Measurements from ENCODE around the gene GRB10. TPM values are rescaled to one million over a fixed set of nuclear protein-coding genes. Genes with fewer than 3 reads are reported as not detected.

Gene GRB10
- total RNA-seq: 58.3 TPM

GRCh38 chr7:50782375-50783208, at the start of gene GRB10:
TSS of gene GRB10 (minus strand) at chr7:50782896. CDS start at chr7:50732322, 50,574 bp downstream.
- DNase-seq: peak; percentile 86

GRCh38 chr7:50828801-50829200, 46.1 kb upstream of the GRB10 start:
- no peak for DNase-seq

- DNase-seq: no peak
Observed at GRCh38 chr7:50828116-50828515, 45.4 kb upstream of the GRB10 start.

GRCh38 chr7:50827281-50827680, 44.6 kb upstream of the GRB10 start:
- DNase-seq: no peak

- DNase-seq: no peak
Observed at GRCh38 chr7:50826371-50827172, 43.9 kb upstream of the GRB10 start.

- DNase-seq: no peak
Observed at GRCh38 chr7:50825465-50825864, 42.8 kb upstream of the GRB10 start.

GRCh38 chr7:50824882-50825281, 42.2 kb upstream of the GRB10 start:
- DNase-seq: no peak

GRCh38 chr7:50822706-50823105, 40.0 kb upstream of the GRB10 start:
- DNase-seq: no peak

- no peak for DNase-seq
Observed at GRCh38 chr7:50822110-50822509, 39.4 kb upstream of the GRB10 start.

GRCh38 chr7:50821457-50822008, 38.8 kb upstream of the GRB10 start:
- no peak for DNase-seq

GRCh38 chr7:50818324-50818723, 35.6 kb upstream of the GRB10 start:
- DNase-seq: no peak

- DNase-seq: no peak
Observed at GRCh38 chr7:50817561-50817960, 34.9 kb upstream of the GRB10 start.

- DNase-seq: no peak
Observed at GRCh38 chr7:50815138-50815537, 32.4 kb upstream of the GRB10 start.

GRCh38 chr7:50814166-50814565, 31.5 kb upstream of the GRB10 start:
- no peak for DNase-seq

- DNase-seq: no peak
Observed at GRCh38 chr7:50812841-50813475, 30.3 kb upstream of the GRB10 start.

GRCh38 chr7:50812094-50812493, 29.4 kb upstream of the GRB10 start:
- DNase-seq: no peak

- DNase-seq: no peak
Observed at GRCh38 chr7:50808282-50808888, 25.7 kb upstream of the GRB10 start.

GRCh38 chr7:50807026-50807730, 24.5 kb upstream of the GRB10 start:
- DNase-seq: no peak

- no peak for DNase-seq
Observed at GRCh38 chr7:50806143-50806542, 23.4 kb upstream of the GRB10 start.

GRCh38 chr7:50805447-50806125, 22.9 kb upstream of the GRB10 start:
- no peak for DNase-seq
